GM23338 (cell line): ENCODE data around the gene CES4A. TPM values are rescaled to one million over a fixed set of nuclear protein-coding genes. Genes with fewer than 3 reads are reported as not detected.

Experiments used
- ATAC-seq: fragments of 200-7000 bp; cut with Tn5 transposase; 3 replicates; pipeline ENCODE4 v1.9.1; 2020
- DNase-seq: peaks from one replicate; pipeline ENCODE4 v3.0.0-alpha.2; 2015; ENCODE audit warnings: low spot score
- H2AFZ ChIP-seq: fragments of 200-600 bp; sonication (generic); 2 replicates; pipeline ENCODE4 v1.8.0; 2016; ENCODE audit warnings: antibody characterized with exemption, mild to moderate bottlenecking, moderate library complexity
- H3F3A ChIP-seq: fragments of 200-600 bp; sonication (generic); replicated peaks from 2 replicates; pipeline ENCODE4 v1.8.0; 2017; ENCODE audit warnings: antibody characterized with exemption, mixed run types, low read depth
- H3K27ac ChIP-seq: fragments of 200-600 bp; sonication (generic); 2 replicates; pipeline ENCODE4 v1.6.1; 2016; ENCODE audit warnings: low read depth
- H3K27me3 ChIP-seq: fragments of 200-600 bp; sonication (generic); 2 replicates; pipeline ENCODE4 v1.8.0; 2016; ENCODE audit warnings: mild to moderate bottlenecking, mixed run types, moderate library complexity; ENCODE audit not compliant: insufficient read depth
- H3K36me3 ChIP-seq: fragments of 200-600 bp; sonication (generic); 2 replicates; pipeline ENCODE4 v1.8.0; 2016; ENCODE audit warnings: mild to moderate bottlenecking; ENCODE audit not compliant: insufficient read depth
- H3K4me1 ChIP-seq: fragments of 200-600 bp; sonication (generic); 2 replicates; pipeline ENCODE4 v1.8.0; 2016; ENCODE audit warnings: mild to moderate bottlenecking, moderate library complexity; ENCODE audit not compliant: insufficient read depth
- H3K4me2 ChIP-seq: fragments of 200-600 bp; sonication (generic); 2 replicates; pipeline ENCODE4 v1.7.1; 2017; ENCODE audit warnings: mixed run types
- H3K4me3 ChIP-seq: fragments of 200-600 bp; sonication (generic); 2 replicates; pipeline ENCODE4 v1.6.1; 2016; ENCODE audit warnings: mixed run types
- H3K79me2 ChIP-seq: fragments of 200-600 bp; sonication (generic); replicated peaks from 2 replicates; pipeline ENCODE4 v1.8.0; 2017; ENCODE audit warnings: mild to moderate bottlenecking; ENCODE audit not compliant: insufficient read depth
- H3K9me2 ChIP-seq: fragments of 200-600 bp; sonication (generic); 2 replicates; pipeline ENCODE4 v1.8.0; 2017; ENCODE audit not compliant: insufficient read depth
- H4K20me1 ChIP-seq: fragments of 200-600 bp; sonication (generic); replicated peaks from 2 replicates; pipeline ENCODE4 v1.8.0; 2017; ENCODE audit warnings: mild to moderate bottlenecking; ENCODE audit not compliant: insufficient read depth
- H3K27ac Mint-ChIP-seq: 2 replicates; pipeline ENCODE4 v1.8.0; 2020; ENCODE audit warnings: inconsistent platforms, mild to moderate bottlenecking, moderate library complexity, mixed read lengths
- H3K27me3 Mint-ChIP-seq: 3 replicates; pipeline ENCODE4 v1.8.0; 2022; ENCODE audit warnings: low read depth, mild to moderate bottlenecking, moderate library complexity, mixed read lengths, inconsistent platforms; ENCODE audit not compliant: insufficient read depth, poor library complexity
- H3K36me3 Mint-ChIP-seq: 3 replicates; pipeline ENCODE4 v1.8.0; 2021; ENCODE audit warnings: low read depth, mild to moderate bottlenecking, inconsistent platforms, moderate library complexity, mixed read lengths
- H3K4me1 Mint-ChIP-seq: 3 replicates; pipeline ENCODE4 v1.8.0; 2020; ENCODE audit warnings: mild to moderate bottlenecking, inconsistent platforms, mixed read lengths
- H3K4me3 Mint-ChIP-seq: 3 replicates; pipeline ENCODE4 v1.8.0; 2021; ENCODE audit warnings: moderate library complexity, mild to moderate bottlenecking, inconsistent platforms, mixed read lengths
- H3K9me3 Mint-ChIP-seq: 3 replicates; pipeline ENCODE4 v1.8.0; 2020; ENCODE audit warnings: moderate library complexity, mild to moderate bottlenecking, inconsistent platforms, mixed read lengths
- JUNB ChIP-seq: IDR thresholded peaks from one replicate; pipeline ENCODE4 v1.6.1; 2016; ENCODE audit warnings: antibody characterized with exemption; ENCODE audit not compliant: unreplicated experiment
- NANOG ChIP-seq: IDR thresholded peaks from 2 replicates; pipeline ENCODE4 v1.6.1; 2016; ENCODE audit warnings: antibody characterized with exemption, borderline replicate concordance
- POLR2AphosphoS5 ChIP-seq: IDR thresholded peaks from 2 replicates; pipeline ENCODE4 v1.6.1; 2016; ENCODE audit warnings: antibody characterized with exemption, low read depth
- REST ChIP-seq: IDR thresholded peaks from one replicate; pipeline ENCODE4 v1.6.1; 2018; ENCODE audit warnings: antibody characterized with exemption; ENCODE audit not compliant: unreplicated experiment
- ZNF114 ChIP-seq: fragments of 250-450 bp; sonication (Bioruptor Pico); IDR thresholded peaks from 2 replicates; pipeline ENCODE4 v1.5.0; 2020; ENCODE audit warnings: mild to moderate bottlenecking, moderate library complexity
- ZNF331 ChIP-seq: fragments of 250-450 bp; sonication (Bioruptor Pico); IDR thresholded peaks from 2 replicates; pipeline ENCODE4 v1.5.0; 2020; ENCODE audit warnings: low read depth, mild to moderate bottlenecking, moderate library complexity
- polyA plus RNA-seq: library from polyadenylated mRNA; unstranded; fragments of >200 nt; fragmentation: Nextera tagmentation; extraction: Ambion mirVana; gene quantifications from 2 replicates; pipeline ENCODE4 v1.2.1, GENCODE V29; 2016
- total RNA-seq: library from RNA; depleted of rRNA; stranded (reverse); fragments of >200 nt; shearing (Covaris generic); gene quantifications from 2 replicates; pipeline ENCODE4 v1.2.3, GENCODE V29; 2014

CES4A gene
- total and polyA plus RNA-seq, 2 experiments from 2014 or later, result 0.10 to 0.42 TPM

GRCh38 chr16:67024384-67025209 is 36.2 kb downstream of the CES4A start (continued):
- TF ChIP-seq REST (no peak), ZNF331 (CRISPR knock-in tag) (no peak), POLR2AphosphoS5 (no peak)

GRCh38 chr16:67025210-67025550 is 36.8 kb downstream of the CES4A start:
- no peak overlapping the region for H3K4me2 ChIP-seq
- no peaks in the 10 kb centered on the region for H3K9me2 ChIP-seq
- peaks cover 3% of the 10 kb centered on the region; the same call in 1 of the 2 replicates for H3K79me2 ChIP-seq
- no peak overlapping the region for H3K27ac ChIP-seq
- ATAC-seq, result no peak
- H3K27ac Mint-ChIP-seq, result no peak overlapping the region
- H2AFZ ChIP-seq, result no peak overlapping the region
- H3K36me3 ChIP-seq, result no peaks in the 10 kb centered on the region
- no peaks in the 10 kb centered on the region for H3K36me3 Mint-ChIP-seq
- H3K4me3 Mint-ChIP-seq, result no peak overlapping the region
- no peak for DNase-seq
- peaks cover 14% of the 10 kb centered on the region for H3K27me3 Mint-ChIP-seq
- TF ChIP-seq REST (no peak), NANOG (no peak), POLR2AphosphoS5 (no peak), ZNF114 (no peak), JUNB (no peak)
- H3K27me3 ChIP-seq, result peaks cover 10% of the 10 kb centered on the region
- no peaks in the 10 kb centered on the region for H3K9me3 Mint-ChIP-seq
- H3K4me3 ChIP-seq, result no peak overlapping the region
- peaks cover 9% of the 10 kb centered on the region for H3K4me1 Mint-ChIP-seq
- H3K4me1 ChIP-seq, result peaks cover 8% of the 10 kb centered on the region
- no peaks in the 10 kb centered on the region for H3F3A ChIP-seq
- peaks cover under 1% of the 10 kb centered on the region; the same call in 1 of the 2 replicates for H4K20me1 ChIP-seq
